GM21786 (cell line): ENCODE results near the gene TBCEL.
A peak's percentile ranks its signal among the peaks of the same experiment; 100 is the strongest.
"Not testable (repeated sequence)": the region's sequence is repeated elsewhere in the genome, so short reads cannot be mapped to it uniquely, and the experiment has no call there.

Source experiments
- ATAC-seq: cut with Tn5 transposase; IDR thresholded peaks from one replicate; pipeline ENCODE4 v1.9.1; 2021; ENCODE audit not compliant: unreplicated experiment

Gene TBCEL

DNA sequence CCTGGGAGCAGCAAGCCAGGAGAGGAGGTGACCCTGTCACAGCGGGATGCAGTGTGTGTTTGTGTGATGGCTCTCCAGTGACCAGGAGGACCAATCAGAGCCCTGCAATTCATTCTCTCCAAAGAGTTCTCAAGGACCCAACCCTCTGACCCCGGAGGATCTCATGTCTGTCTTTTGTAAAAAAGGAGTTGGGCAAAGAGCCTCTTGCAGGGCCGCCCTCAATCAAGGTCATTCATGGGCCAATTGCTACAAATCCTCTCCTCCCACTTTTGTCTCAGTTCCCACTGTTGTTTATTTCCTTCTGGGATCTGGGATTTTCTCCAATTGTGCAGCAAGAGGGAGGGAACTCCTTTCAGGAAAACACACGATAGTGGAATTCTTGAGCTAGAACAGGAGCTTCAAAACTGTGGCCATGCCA lies 81.2 kb downstream of the TBCEL start:
- no peak for ATAC-seq

- ATAC-seq: no peak
These were observed 81.7 kb downstream of the TBCEL start for GRCh38 chr11:121105481-121106195.

- no peak for ATAC-seq
These were observed 82.9 kb downstream of the TBCEL start for GRCh38 chr11:121106812-121107211.

GRCh38 chr11:121108413-121108812 lies 84.5 kb downstream of the TBCEL start:
- no peak for ATAC-seq

DNA sequence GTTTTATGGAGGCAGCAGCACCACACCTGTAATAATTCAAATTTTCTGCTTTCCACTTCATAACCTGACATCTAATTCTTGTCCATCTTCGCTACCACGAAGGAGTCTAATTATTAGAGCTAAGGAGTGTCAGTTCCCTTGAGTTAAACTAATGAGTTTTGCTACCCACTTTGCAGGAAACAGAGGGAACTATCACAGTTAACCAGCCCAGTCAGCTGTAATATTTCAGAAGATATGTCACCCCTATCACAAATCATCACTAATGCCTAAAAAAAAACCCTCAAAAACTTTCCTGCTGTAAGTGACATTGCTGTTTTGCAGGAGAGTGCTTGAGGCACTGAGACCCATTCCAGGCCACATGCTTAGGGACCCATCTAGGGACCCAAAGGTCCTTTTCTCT lies 85.6 kb downstream of the TBCEL start:
- ATAC-seq: no peak

- no peak for ATAC-seq
These were observed 86.1 kb downstream of the TBCEL start for GRCh38 chr11:121109916-121110586.

GRCh38 chr11:121110871-121111724 lies 87.2 kb downstream of the TBCEL start:
- ATAC-seq: no peak

- ATAC-seq: peak; percentile 50
These were observed 88.9 kb downstream of the TBCEL start for GRCh38 chr11:121112498-121113455.

DNA sequence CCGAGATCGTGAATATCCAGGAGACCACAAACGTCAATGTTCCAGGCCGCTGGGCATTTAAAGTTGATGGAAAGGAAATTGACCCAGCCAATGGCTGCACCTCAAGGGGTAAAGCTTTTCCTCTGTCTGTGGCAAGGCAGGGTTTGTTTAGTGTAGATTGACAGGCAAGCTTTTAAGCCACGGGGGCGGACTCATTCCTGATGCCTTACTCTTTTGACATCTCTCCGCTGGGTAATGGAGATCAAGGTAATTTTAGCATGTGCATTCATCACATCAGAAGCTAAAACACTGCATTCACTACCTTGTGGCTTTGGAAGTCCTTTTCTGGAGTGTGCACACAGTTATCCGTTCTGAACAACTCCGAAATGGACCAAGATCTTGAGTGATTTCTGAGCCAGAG lies 89.7 kb downstream of the TBCEL start:
- no peak for ATAC-seq

DNA sequence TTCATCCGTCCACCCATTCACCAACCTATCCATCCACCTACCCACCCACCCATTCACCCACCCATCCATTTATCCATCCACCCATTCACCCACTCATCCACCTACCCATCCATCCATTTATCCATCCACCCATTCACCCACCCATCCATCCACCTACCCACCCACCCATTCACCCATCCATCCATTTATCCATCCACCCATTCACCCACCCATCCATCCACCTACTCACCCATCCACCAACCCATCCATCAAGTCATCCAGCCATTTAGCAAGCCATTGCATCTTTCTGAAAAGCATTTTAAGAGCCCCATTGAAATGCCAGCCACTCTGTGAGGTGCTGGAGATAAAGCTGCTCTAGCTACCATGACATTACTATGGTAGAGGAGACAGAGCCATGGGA lies 91.1 kb downstream of the TBCEL start:
- ATAC-seq: not testable (repeated sequence)

DNA sequence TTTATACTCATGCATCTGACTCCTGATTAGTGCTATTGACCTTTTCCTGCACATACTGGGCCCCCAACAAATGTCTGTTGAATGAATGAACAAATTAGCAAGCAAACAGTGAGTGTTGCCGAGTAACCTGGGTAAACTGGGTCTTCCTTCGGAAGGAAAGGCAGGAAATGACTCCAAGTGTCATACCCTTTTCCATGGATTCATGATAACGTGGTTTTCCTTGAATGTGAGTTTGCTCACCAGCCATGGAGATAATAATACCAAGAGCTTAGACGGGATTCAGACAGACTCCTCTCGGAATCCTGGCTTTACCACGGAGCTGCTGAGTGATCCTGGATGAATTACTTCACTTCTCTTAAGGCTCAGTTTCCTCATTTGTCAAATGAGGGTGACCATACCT lies 93.9 kb downstream of the TBCEL start:
- ATAC-seq: no peak

DNA sequence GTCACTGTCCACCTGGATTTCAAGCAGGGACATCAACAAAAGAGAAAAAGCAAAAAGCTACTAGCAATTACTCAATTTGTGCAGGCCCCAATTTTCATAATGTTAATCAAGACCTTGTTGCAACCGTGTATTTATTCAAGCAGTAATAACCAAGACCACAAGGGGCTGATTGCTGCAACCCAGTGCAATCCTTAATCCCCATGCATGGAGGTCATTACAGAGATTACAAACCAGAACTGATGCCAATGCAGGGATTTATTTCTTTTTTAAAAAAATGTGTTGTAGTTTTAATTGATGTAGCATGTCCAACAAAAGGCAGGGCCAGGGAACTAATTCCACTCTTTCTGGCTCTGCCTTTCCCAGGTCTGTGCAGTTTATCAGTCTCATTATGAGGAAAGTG lies 95.5 kb downstream of the TBCEL start:
- ATAC-seq: no peak

DNA sequence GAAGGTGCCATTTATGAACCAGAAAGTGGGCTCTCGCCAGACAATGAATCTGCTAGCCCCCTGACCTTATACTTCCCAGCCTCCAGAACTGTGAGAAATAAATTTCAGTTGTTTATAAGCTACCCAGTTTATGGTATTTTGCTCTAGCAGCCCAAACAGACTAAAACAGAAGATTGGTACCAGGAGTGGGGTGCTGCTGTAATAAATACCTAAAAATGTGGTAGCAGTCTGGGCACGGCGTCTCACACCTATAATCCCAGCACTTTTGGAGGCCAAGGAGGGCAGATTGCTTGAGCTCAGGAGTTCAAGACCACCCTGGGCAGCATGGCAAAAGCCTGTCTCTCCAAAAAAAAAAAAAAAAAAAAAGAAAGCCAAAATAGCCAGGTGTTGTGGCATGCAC lies 98.4 kb downstream of the TBCEL start:
- ATAC-seq: no peak

- no peak for ATAC-seq
These were observed 99.7 kb downstream of the TBCEL start for GRCh38 chr11:121123496-121124069.

DNA sequence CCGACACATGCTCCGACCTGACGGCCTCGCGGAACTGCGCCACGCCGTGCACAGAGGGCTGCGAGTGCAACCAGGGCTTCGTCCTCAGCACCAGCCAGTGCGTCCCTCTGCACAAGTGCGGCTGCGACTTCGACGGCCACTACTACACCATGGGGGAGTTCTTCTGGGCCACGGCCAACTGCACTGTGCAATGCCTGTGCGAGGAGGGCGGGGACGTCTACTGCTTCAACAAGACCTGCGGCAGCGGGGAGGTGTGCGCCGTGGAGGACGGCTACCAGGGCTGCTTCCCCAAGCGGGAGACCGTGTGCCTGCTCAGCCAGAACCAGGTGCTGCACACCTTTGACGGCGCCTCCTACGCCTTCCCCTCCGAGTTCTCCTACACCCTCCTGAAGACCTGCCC lies 103.9 kb downstream of the TBCEL start:
- ATAC-seq: no peak

- no peak for ATAC-seq
These were observed 105.7 kb downstream of the TBCEL start for GRCh38 chr11:121129362-121130340.

DNA sequence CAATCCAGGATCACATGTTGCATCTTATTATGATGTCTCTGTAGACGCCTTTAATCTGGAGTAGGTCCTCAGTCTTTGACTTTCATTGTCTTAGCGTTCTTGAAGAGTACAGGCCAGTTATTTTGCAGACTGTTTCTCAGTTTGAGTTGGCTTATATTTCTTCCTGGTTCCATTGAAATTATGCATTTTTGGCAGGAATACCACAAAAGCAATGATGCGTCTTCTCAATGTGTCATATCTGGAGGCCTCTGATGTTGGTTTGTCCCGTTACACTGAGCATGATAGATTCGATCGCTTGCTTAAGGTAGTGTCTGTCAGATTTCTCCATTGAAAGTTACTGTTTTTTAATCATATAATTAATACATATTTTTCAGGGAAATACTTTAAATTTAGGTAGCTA lies 107.8 kb downstream of the TBCEL start:
- no peak for ATAC-seq

- no peak for ATAC-seq
These were observed 108.5 kb downstream of the TBCEL start for GRCh38 chr11:121132211-121132976.
